Loucy (cell line): ENCODE results near the gene TMBIM1.

Experiments
- H2AFZ ChIP-seq: fragments of 200-600 bp; sonication (generic); 2 replicates; pipeline ENCODE4 v1.6.0; 2016; ENCODE audit warnings: antibody characterized with exemption, mild to moderate bottlenecking, low read length, moderate library complexity
- H3F3A ChIP-seq: fragments of 200-600 bp; 2 replicates; pipeline ENCODE4 v1.6.0; 2016; ENCODE audit warnings: antibody characterized with exemption, low read depth, mild to moderate bottlenecking
- H3K27me3 ChIP-seq: fragments of 200-600 bp; sonication (generic); 2 replicates; pipeline ENCODE4 v1.6.1; 2014; ENCODE audit warnings: low read length, mild to moderate bottlenecking; ENCODE audit not compliant: insufficient read depth, poor library complexity, severe bottlenecking
- H3K36me3 ChIP-seq: fragments of 200-600 bp; sonication (generic); 2 replicates; pipeline ENCODE4 v1.6.1; 2016; ENCODE audit warnings: low read length; ENCODE audit not compliant: insufficient read depth
- H3K4me1 ChIP-seq: fragments of 200-600 bp; sonication (generic); 2 replicates; pipeline ENCODE4 v1.5.1; 2014; ENCODE audit warnings: low read length, mild to moderate bottlenecking; ENCODE audit not compliant: insufficient read depth, poor library complexity, severe bottlenecking
- H3K4me2 ChIP-seq: fragments of 200-600 bp; sonication (generic); 2 replicates; pipeline ENCODE4 v1.6.0; 2014; ENCODE audit warnings: antibody characterized with exemption, low read length, low read depth, mild to moderate bottlenecking; ENCODE audit not compliant: poor library complexity, severe bottlenecking
- H3K4me3 ChIP-seq: fragments of 200-600 bp; sonication (generic); 2 replicates; pipeline ENCODE4 v1.5.1; 2014; ENCODE audit warnings: low read length, mild to moderate bottlenecking, mixed read lengths; ENCODE audit not compliant: poor library complexity, severe bottlenecking
- H3K79me2 ChIP-seq: fragments of 200-600 bp; sonication (generic); 2 replicates; pipeline ENCODE4 v1.6.1; 2014; ENCODE audit warnings: low read length; ENCODE audit not compliant: insufficient read depth
- H3K9ac ChIP-seq: fragments of 200-600 bp; sonication (generic); 2 replicates; pipeline ENCODE4 v1.6.0; 2014; ENCODE audit warnings: mild to moderate bottlenecking, low read depth, low read length, moderate library complexity; ENCODE audit not compliant: poor library complexity, severe bottlenecking
- H3K9me2 ChIP-seq: fragments of 200-600 bp; sonication (generic); replicated peaks from 2 replicates; pipeline ENCODE4 v1.6.1; 2016; ENCODE audit warnings: low read depth, low read length, mixed read lengths
- H3K9me3 ChIP-seq: fragments of 200-600 bp; sonication (generic); 2 replicates; pipeline ENCODE4 v1.6.1; 2014; ENCODE audit warnings: mild to moderate bottlenecking, antibody characterized with exemption, low read length, low read depth; ENCODE audit not compliant: insufficient read depth
- H4K20me1 ChIP-seq: fragments of 200-600 bp; sonication (generic); 2 replicates; pipeline ENCODE4 v1.6.0; 2014; ENCODE audit warnings: antibody characterized with exemption, low read length, mild to moderate bottlenecking; ENCODE audit not compliant: insufficient read depth, poor library complexity, severe bottlenecking
- CTCF ChIP-seq: fragments of 200-600 bp; sonication (generic); conservative IDR thresholded peaks from 2 replicates; pipeline ENCODE4 v1.5.1; 2014; ENCODE audit warnings: mild to moderate bottlenecking, antibody characterized with exemption, low read length
- EZH2phosphoT487 ChIP-seq: fragments of 200-600 bp; IDR thresholded peaks from 2 replicates; pipeline ENCODE4 v1.6.1; 2018; ENCODE audit warnings: antibody characterized with exemption, mild to moderate bottlenecking, moderate library complexity, borderline replicate concordance

Gene TMBIM1

GRCh38 chr2:218295029-218295428 lies 2.7 kb upstream of the TMBIM1 start:
- H3K4me2 ChIP-seq: no peak overlapping the region
- no peaks in the 10 kb centered on the region for H3K9me3 ChIP-seq
- H3K4me3 ChIP-seq: no peak overlapping the region
- H3K27me3 ChIP-seq: no peaks in the 10 kb centered on the region
- no peak overlapping the region for H3K9ac ChIP-seq
- H4K20me1 ChIP-seq: no peaks in the 10 kb centered on the region
- H3K36me3 ChIP-seq: no peaks in the 10 kb centered on the region
- H3K79me2 ChIP-seq: no peaks in the 10 kb centered on the region
- H3K9me2 ChIP-seq: no peaks in the 10 kb centered on the region
- no peak overlapping the region; the same call in 1 of the 2 replicates for H2AFZ ChIP-seq
- H3K4me1 ChIP-seq: no peaks in the 10 kb centered on the region
- H3F3A ChIP-seq: no peaks in the 10 kb centered on the region
- TF ChIP-seq CTCF (no peak), EZH2phosphoT487 (no peak)

- H3K9ac ChIP-seq: no peak overlapping the region
- H3K36me3 ChIP-seq: no peaks in the 10 kb centered on the region
- no peak overlapping the region for H3K4me3 ChIP-seq
- H3K9me3 ChIP-seq: no peaks in the 10 kb centered on the region
- TF ChIP-seq EZH2phosphoT487: no peak
- no peak for TF ChIP-seq CTCF
- H2AFZ ChIP-seq: no peak overlapping the region
- no peak overlapping the region for H3K4me2 ChIP-seq
- no peaks in the 10 kb centered on the region for H3K4me1 ChIP-seq
- H4K20me1 ChIP-seq: no peaks in the 10 kb centered on the region
- no peaks in the 10 kb centered on the region for H3K9me2 ChIP-seq
- no peaks in the 10 kb centered on the region for H3K79me2 ChIP-seq
- no peaks in the 10 kb centered on the region for H3K27me3 ChIP-seq
- H3F3A ChIP-seq: no peaks in the 10 kb centered on the region
Observed at GRCh38 chr2:218294430-218295022, 2.2 kb upstream of the TMBIM1 start.

- H3K27me3 ChIP-seq: no peaks in the 10 kb centered on the region
- no peaks in the 10 kb centered on the region for H3K79me2 ChIP-seq
- no peaks in the 10 kb centered on the region for H3K9me2 ChIP-seq
- no peaks in the 10 kb centered on the region for H3K9me3 ChIP-seq
- H3K9ac ChIP-seq: no peak overlapping the region
- H3K4me1 ChIP-seq: no peaks in the 10 kb centered on the region
- TF ChIP-seq CTCF: no peak
- no peak for TF ChIP-seq EZH2phosphoT487
- H3K4me3 ChIP-seq: no peak overlapping the region
- no peak overlapping the region for H2AFZ ChIP-seq
- no peak overlapping the region for H3K4me2 ChIP-seq
- H4K20me1 ChIP-seq: no peaks in the 10 kb centered on the region
- H3K36me3 ChIP-seq: no peaks in the 10 kb centered on the region
- no peaks in the 10 kb centered on the region for H3F3A ChIP-seq
Observed at GRCh38 chr2:218293715-218294429, 1.6 kb upstream of the TMBIM1 start.
